ENCODE data around the gene ARHGAP44. TPM values are rescaled to one million over a fixed set of nuclear protein-coding genes. Genes with fewer than 3 reads are reported as not detected.

ARHGAP44 gene
- total and polyA plus RNA-seq, 12 donors, result 4.0 to 10.6 (median 8.4) TPM

DNA sequence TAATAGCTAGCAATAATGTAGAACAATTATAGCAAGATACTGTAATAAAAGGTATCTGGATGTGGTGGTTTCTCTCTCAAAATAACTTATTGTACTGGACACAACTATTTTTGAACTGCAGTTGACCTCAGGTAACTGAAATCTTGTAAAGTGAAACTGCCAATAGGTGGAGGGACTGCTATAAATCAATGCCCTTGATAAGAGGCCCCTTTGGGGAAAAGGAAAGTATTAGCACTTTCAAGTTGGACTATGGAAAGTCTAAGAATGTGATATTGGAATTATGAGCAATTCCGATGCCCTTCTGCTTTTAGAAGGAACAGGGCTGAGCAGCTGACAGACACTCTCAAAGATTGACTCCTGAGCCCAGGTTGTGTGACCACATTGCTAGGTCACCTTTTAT is 44.5 kb upstream of the ARHGAP44 start:
- H3K36me3 ChIP-seq, result peaks cover 0 to 53% (median 0%) of the 10 kb centered on the region in 9 donors
- peak overlapping the region in 9 of 10 donors; percentile 23 to 87 (median 78) for H3K27ac ChIP-seq
- no peak for ATAC-seq
- intact Hi-C loops (cut with DNase I), result loop anchor here in 7 of 10 donors (5.0 to 10.0 kb wide), 8 partner anchors 50 to 492 kb away; partner anchors contain the start of gene MYOCD (in 2 of the 7)
- DNase-seq, result no peak
- H3K4me3 ChIP-seq, result no peak overlapping the region
- WGBS, 2 donors, result 91 to 95% methylated on average over 1 of the region's 1 CpG
- TF ChIP-seq CTCF (IDR thresholded peaks at IDR 0.05), result no peak
- H3K4me1 ChIP-seq, result peaks cover 0 to 23% (median 7%) of the 10 kb centered on the region in 9 donors
- H3K27me3 ChIP-seq, result no peaks in the 10 kb centered on the region
- no peaks in the 10 kb centered on the region for H3K9me3 ChIP-seq

DNA sequence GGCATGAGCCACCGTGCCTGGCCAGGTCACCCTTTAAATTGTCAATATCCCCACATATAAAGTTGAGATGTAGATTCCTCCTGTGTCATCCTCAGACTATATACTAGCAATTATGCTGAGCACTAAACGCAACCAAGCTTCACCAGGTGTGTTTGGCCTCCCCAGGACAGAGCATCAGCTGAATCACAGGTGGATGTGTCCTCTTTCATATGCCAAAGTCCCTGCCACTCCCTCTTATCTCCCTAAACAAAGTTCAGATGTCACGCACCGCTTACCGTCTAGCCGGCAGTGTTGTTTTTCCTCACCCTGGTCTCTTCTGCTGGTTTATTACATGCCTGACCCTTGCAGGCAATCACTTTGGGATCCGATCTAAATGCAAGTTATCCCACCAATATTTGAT is 43.8 kb upstream of the ARHGAP44 start:
- no peak for ATAC-seq
- intact Hi-C loops (cut with DNase I), result loop anchor here in 5 of 10 donors (10.0 kb wide), 4 partner anchors 49 to 491 kb away; no protein-coding TSS in a partner anchor
- 79 to 82% methylated on average over 7 of the region's 7 CpGs for WGBS, 2 donors
- no peak for TF ChIP-seq CTCF (IDR thresholded peaks at IDR 0.05)
- no peak for DNase-seq
- Histone ChIP-seq H3K27ac (peak overlapping the region in 6 of 10 donors; percentile 61 to 87 (median 82)), H3K9me3 (no peaks in the 10 kb centered on the region), H3K4me1 (peaks cover 0 to 23% (median 7%) of the 10 kb centered on the region in 9 donors), H3K36me3 (peaks cover 0 to 46% (median 0%) of the 10 kb centered on the region in 9 donors), H3K27me3 (no peaks in the 10 kb centered on the region), H3K4me3 (no peak overlapping the region)

DNA sequence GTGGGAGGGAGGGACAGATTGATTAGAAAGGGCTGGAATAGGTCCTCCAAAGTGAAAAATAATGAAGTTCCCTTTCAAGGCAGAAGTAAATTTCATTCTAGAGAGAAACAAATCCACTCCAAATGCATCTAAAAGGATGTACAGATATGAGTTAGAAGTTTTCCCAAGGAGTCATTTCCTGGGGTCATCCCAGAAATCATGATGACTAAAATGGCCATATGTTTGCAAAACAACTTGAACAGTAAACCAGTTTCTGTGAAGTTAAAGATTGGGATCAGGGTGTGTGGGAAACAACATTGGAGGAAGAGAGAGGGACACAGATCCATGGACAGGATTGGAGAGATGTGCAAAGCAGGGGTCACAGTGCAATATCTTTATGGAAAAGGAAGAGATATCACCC is 32.5 kb upstream of the ARHGAP44 start:
- Histone ChIP-seq H3K4me3 (no peak overlapping the region), H3K36me3 (peaks cover 0 to 85% (median 0%) of the 10 kb centered on the region in 9 donors), H3K4me1 (no peaks in the 10 kb centered on the region), H3K9me3 (no peaks in the 10 kb centered on the region), H3K27me3 (no peaks in the 10 kb centered on the region), H3K27ac (peak overlapping the region in 1 of 10 donors; percentile 6)
- no peak for DNase-seq
- TF ChIP-seq CTCF (IDR thresholded peaks at IDR 0.05), result no peak
- intact Hi-C loops (cut with DNase I), result loop anchor here in 2 of 10 donors (10.0 kb wide), 2 partner anchors 238 to 248 kb away; no protein-coding TSS in a partner anchor
- no peak for ATAC-seq

GRCh38 chr17:12759090-12759489 is 30.2 kb upstream of the ARHGAP44 start:
- no peak for DNase-seq
- WGBS, 2 donors, result 72 to 92% methylated on average over 2 of the region's 2 CpGs
- Histone ChIP-seq H3K36me3 (peaks cover 0 to 79% (median 0%) of the 10 kb centered on the region in 9 donors), H3K4me3 (no peak overlapping the region), H3K27me3 (no peaks in the 10 kb centered on the region), H3K27ac (no peak overlapping the region), H3K4me1 (no peaks in the 10 kb centered on the region), H3K9me3 (no peaks in the 10 kb centered on the region)
- intact Hi-C loops (cut with DNase I), result loop anchor here in 2 of 10 donors (10.0 kb wide), 2 partner anchors 236 to 246 kb away; no protein-coding TSS in a partner anchor
- no peak for ATAC-seq
- no peak for TF ChIP-seq CTCF (IDR thresholded peaks at IDR 0.05)

All from heart right ventricle (tissue), 16 donors.